Vagina (tissue), 2 donors: Measurements from ENCODE around the gene KLC1. TPM values are rescaled to one million over a fixed set of nuclear protein-coding genes. Genes with fewer than 3 reads are reported as not detected.

ENCODE experiments used
- DNase-seq, 2 donors: peaks; one replicate each; pipeline ENCODE4 v3.0.0-alpha.2; 2017; ENCODE audit errors: extremely low spot score in 2 of 2
- H3K27ac ChIP-seq: fragments of 200-600 bp; sonication (generic); one replicate; pipeline ENCODE4 v1.5.1; 2019
- H3K27me3 ChIP-seq: fragments of 200-600 bp; sonication (generic); one replicate; pipeline ENCODE4 v1.5.1; 2019
- H3K36me3 ChIP-seq, 2 donors: fragments of 200-600 bp; sonication (generic); one replicate each; pipeline ENCODE4 v1.5.1; 2017 to 2019
- H3K4me1 ChIP-seq: fragments of 200-600 bp; sonication (generic); one replicate; pipeline ENCODE4 v1.5.1; 2019
- H3K4me3 ChIP-seq, 2 donors: fragments of 200-600 bp; sonication (generic); 1 replicate in 1 of 2; 2 replicates in 1 of 2; pipeline ENCODE4 v1.5.1; 2016 to 2019
- H3K9me3 ChIP-seq: fragments of 200-600 bp; sonication (generic); one replicate; pipeline ENCODE4 v1.5.1; 2019
- CTCF ChIP-seq, 3 experiments: fragments of 450-650 bp in 2 of 3; fragments of 200-600 bp in 1 of 3; sonication (generic) in 1 of 3; IDR thresholded peaks; one replicate each; pipeline ENCODE4 v1.5.1; 2017 to 2019; ENCODE audit warnings: antibody characterized with exemption in 3 of 3, mild to moderate bottlenecking in 2 of 3, moderate library complexity in 2 of 3
- POLR2A ChIP-seq, 2 donors: fragments of 450-650 bp; IDR thresholded peaks; one replicate each; pipeline ENCODE4 v1.6.1; 2017; ENCODE audit warnings: antibody characterized with exemption in 2 of 2, mild to moderate bottlenecking in 2 of 2, moderate library complexity in 2 of 2
- POLR2AphosphoS5 ChIP-seq, 2 donors: sonication (generic); formaldehyde crosslinking; IDR thresholded peaks; one replicate each; pipeline ENCODE4 v1.9.0; 2017; ENCODE audit warnings: antibody characterized with exemption in 2 of 2, mild to moderate bottlenecking in 2 of 2, low read depth in 1 of 2; ENCODE audit not compliant: insufficient read depth in 1 of 2
- intact Hi-C: fragments of 100-400 bp; cut with DNase I; formaldehyde crosslinking; loops from one replicate; pipeline ENCODE4 v1.15.1; 2023
- total RNA-seq: library from RNA; depleted of rRNA; stranded (reverse); fragments of >200 nt; gene quantifications from one replicate; pipeline ENCODE4 v1.2.3, GENCODE V29; 2016

The KLC1 gene
- total RNA-seq, 1 donor from 2014 or later, result 322 TPM

GRCh38 chr14:103684871-103685270 is 55.9 kb downstream of the KLC1 start:
- peaks cover 0 to 79% of the 10 kb centered on the region in 2 donors for H3K36me3 ChIP-seq

GRCh38 chr14:103685276-103686211 is 56.5 kb downstream of the KLC1 start:
- no peaks in the 10 kb centered on the region for H3K27me3 ChIP-seq
- no peaks in the 10 kb centered on the region for H3K9me3 ChIP-seq
- DNase-seq, result no peak
- intact Hi-C loops, result no loop called here
- peaks cover 7% of the 10 kb centered on the region for H3K4me1 ChIP-seq
- H3K4me3 ChIP-seq, result no peak overlapping the region
- no peak for TF ChIP-seq POLR2AphosphoS5 (IDR thresholded peaks at IDR 0.05; ENCODE audit: insufficient read depth in 1 of 2, low read depth in 1 of 2)
- no peak for TF ChIP-seq POLR2A (IDR thresholded peaks at IDR 0.05)
- TF ChIP-seq CTCF (IDR thresholded peaks at IDR 0.05), result no peak
- peaks cover 0 to 75% of the 10 kb centered on the region in 2 donors for H3K36me3 ChIP-seq
- no peak overlapping the region for H3K27ac ChIP-seq

More at GRCh38 chr14:103684871-103685270, 55.9 kb downstream of the KLC1 start:
- no peak for TF ChIP-seq CTCF (IDR thresholded peaks at IDR 0.05)
- TF ChIP-seq POLR2A (IDR thresholded peaks at IDR 0.05), result no peak
- Histone ChIP-seq H3K27me3 (no peaks in the 10 kb centered on the region), H3K9me3 (no peaks in the 10 kb centered on the region), H3K27ac (no peak overlapping the region), H3K4me1 (peaks cover 4% of the 10 kb centered on the region), H3K4me3 (no peak overlapping the region)
- no peak for DNase-seq
- intact Hi-C loops, result no loop called here

- Histone ChIP-seq H3K27me3 (no peaks in the 10 kb centered on the region), H3K4me1 (peaks cover 12% of the 10 kb centered on the region), H3K36me3 (peaks cover 0 to 61% of the 10 kb centered on the region in 2 donors), H3K4me3 (no peak overlapping the region), H3K9me3 (no peaks in the 10 kb centered on the region), H3K27ac (no peak overlapping the region)
- TF ChIP-seq CTCF (IDR thresholded peaks at IDR 0.05) (no peak), POLR2A (IDR thresholded peaks at IDR 0.05) (no peak), POLR2AphosphoS5 (IDR thresholded peaks at IDR 0.05; ENCODE audit: insufficient read depth in 1 of 2, low read depth in 1 of 2) (no peak)
- DNase-seq, result no peak
- intact Hi-C loops, result no loop called here
Measured at GRCh38 chr14:103686831-103687485, 57.9 kb downstream of the KLC1 start.

GRCh38 chr14:103687712-103688111 is 58.7 kb downstream of the KLC1 start:
- Histone ChIP-seq H3K4me1 (peaks cover 17% of the 10 kb centered on the region), H3K4me3 (no peak overlapping the region), H3K27me3 (no peaks in the 10 kb centered on the region), H3K27ac (no peak overlapping the region), H3K9me3 (no peaks in the 10 kb centered on the region), H3K36me3 (peaks cover 0 to 55% of the 10 kb centered on the region in 2 donors)
- intact Hi-C loops, result no loop called here
- TF ChIP-seq POLR2A (IDR thresholded peaks at IDR 0.05), result no peak
- no peak for TF ChIP-seq CTCF (IDR thresholded peaks at IDR 0.05)
- no peak for TF ChIP-seq POLR2AphosphoS5 (IDR thresholded peaks at IDR 0.05; ENCODE audit: insufficient read depth in 1 of 2, low read depth in 1 of 2)
- no peak for DNase-seq
